ENCODE results near the gene GPRIN1. TPM values are rescaled to one million over a fixed set of nuclear protein-coding genes. Genes with fewer than 3 reads are reported as not detected.

GPRIN1 gene
- polyA plus RNA-seq, 1 of the 3 experiments (the other 2 are of a cell fraction): 6.6 TPM

- no peak for DNase-seq
- H2AFZ ChIP-seq (ENCODE audit: low read depth): no peak overlapping the region
- H4K20me1 ChIP-seq (ENCODE audit: insufficient read depth): no peaks in the 10 kb centered on the region
- TF ChIP-seq CTCF (IDR thresholded peaks at IDR 0.05) (no peak), ZBTB33 (IDR thresholded peaks at IDR 0.05; ENCODE audit: borderline replicate concordance, low read depth) (no peak), RXRA (IDR thresholded peaks at IDR 0.05; ENCODE audit: borderline replicate concordance, low read depth) (no peak), REST (IDR thresholded peaks at IDR 0.05; ENCODE audit: low read depth, low read length) (no peak), YY1 (IDR thresholded peaks at IDR 0.05; ENCODE audit: low read depth) (no peak), FOXM1 (IDR thresholded peaks at IDR 0.05; ENCODE audit: low read depth) (no peak), TEAD4 (IDR thresholded peaks at IDR 0.05; ENCODE audit: borderline replicate concordance, insufficient read depth) (no peak), EZH2phosphoT487 (IDR thresholded peaks at IDR 0.05; ENCODE audit: borderline replicate concordance, low read depth) (no peak), RAD21 (IDR thresholded peaks at IDR 0.05; ENCODE audit: low read length) (no peak), PBX3 (IDR thresholded peaks at IDR 0.05) (no peak), USF1 (IDR thresholded peaks at IDR 0.05; ENCODE audit: borderline replicate concordance, low read depth) (no peak), RCOR1 (IDR thresholded peaks at IDR 0.05; ENCODE audit: low read length) (no peak), GABPA (IDR thresholded peaks at IDR 0.05; ENCODE audit: low read depth) (no peak), CHD2 (IDR thresholded peaks at IDR 0.05; ENCODE audit: low read length, partially characterized antibody) (no peak), EP300 (IDR thresholded peaks at IDR 0.05; ENCODE audit: borderline replicate concordance in 1 of 2, low read depth in 1 of 2, low read length in 1 of 2) (no peak)
- no peak overlapping the region for H3K9ac ChIP-seq
- no peaks in the 10 kb centered on the region for H3K4me1 ChIP-seq (ENCODE audit: control insufficient read depth in 1 of 2, insufficient read depth in 2 of 2, low read depth in 1 of 2, low read length in 1 of 2)
- no peak overlapping the region for H3K27ac ChIP-seq (ENCODE audit: low read depth in 2 of 2, low read length in 1 of 2)
- POLR2A ChIA-PET: no interaction called here
- WGBS (ENCODE audit: low lambda C conversion rate): 95% methylated on average over 20 of the region's 23 CpGs
- no peaks in the 10 kb centered on the region for H3K9me3 ChIP-seq
- no peak overlapping the region for H3K4me3 ChIP-seq (ENCODE audit: low read depth in 2 of 2, low read length in 1 of 2)
- no peaks in the 10 kb centered on the region for H3F3A ChIP-seq (replicated peaks; ENCODE audit: insufficient read depth)
- H3K4me2 ChIP-seq: no peak overlapping the region
- no peaks in the 10 kb centered on the region for H3K79me2 ChIP-seq (ENCODE audit: insufficient read depth)
- H3K36me3 ChIP-seq (replicated peaks in 1 of 2; ENCODE audit: control insufficient read depth in 1 of 2, insufficient read depth in 2 of 2, low read length in 1 of 2): peaks cover 0 to 8% of the 10 kb centered on the region in 2 experiments
- no peaks in the 10 kb centered on the region for H3K9me2 ChIP-seq
- no peaks in the 10 kb centered on the region for H3K27me3 ChIP-seq (ENCODE audit: insufficient read depth)
- CTCF ChIA-PET: interaction anchor here (1.2 kb wide), 1 partner anchor 23 kb away, joined by 4 read pairs; no protein-coding TSS in a partner anchor
These were observed 13.8 kb downstream of the GPRIN1 start for GRCh38 chr5:176596069-176596644.
